HepG2 (cell line): ENCODE measurements around the gene HEATR5B. TPM values are rescaled to one million over a fixed set of nuclear protein-coding genes. Genes with fewer than 3 reads are reported as not detected.

ENCODE experiments used
- ATF5 ChIP-seq: sonication (generic); formaldehyde crosslinking; IDR thresholded peaks from 2 replicates; pipeline ENCODE4 v1.4.0; 2020; ENCODE audit warnings: mild to moderate bottlenecking, low read depth, missing genetic modification reagents
- ATM ChIP-seq: fragments of 450-650 bp; IDR thresholded peaks from 2 replicates; pipeline ENCODE4 v1.7.1; 2017; ENCODE audit warnings: mild to moderate bottlenecking, borderline replicate concordance
- CCDC6 ChIP-seq: sonication (generic); formaldehyde crosslinking; IDR thresholded peaks from 2 replicates; pipeline ENCODE4 v1.8.1; 2022; ENCODE audit warnings: mild to moderate bottlenecking, missing genetic modification reagents, moderate library complexity
- DNMT3B ChIP-seq: conservative IDR thresholded peaks from 2 replicates; pipeline ENCODE4 v1.6.1; 2016; ENCODE audit warnings: missing biosample characterization, control low read depth
- FOXC1 ChIP-seq: sonication (generic); formaldehyde crosslinking; IDR thresholded peaks from 2 replicates; pipeline ENCODE4 v1.8.0; 2022; ENCODE audit warnings: mild to moderate bottlenecking, missing genetic modification reagents, borderline replicate concordance
- HNF1A ChIP-seq, 2 experiments: sonication (generic) in 1 of 2; formaldehyde crosslinking in 1 of 2; IDR thresholded peaks; 2 replicates each; pipeline versions ENCODE4 v1.4.0 to v1.6.1; 2016 to 2020; ENCODE audit warnings: borderline replicate concordance in 1 of 2, low read depth in 1 of 2, mild to moderate bottlenecking in 1 of 2, missing genetic modification reagents in 1 of 2
- HOXA9 ChIP-seq: sonication (generic); formaldehyde crosslinking; IDR thresholded peaks from 2 replicates; pipeline ENCODE4 v1.8.1; 2022; ENCODE audit warnings: missing genetic modification reagents, mild to moderate bottlenecking, moderate library complexity, borderline replicate concordance
- MXI1 ChIP-seq: IDR thresholded peaks from 3 replicates; pipeline ENCODE4 v1.6.1; 2012; ENCODE audit warnings: low read depth, low read length, inconsistent platforms, borderline replicate concordance
- NFIB ChIP-seq: sonication (generic); formaldehyde crosslinking; IDR thresholded peaks from 2 replicates; pipeline ENCODE4 v1.9.0; 2021; ENCODE audit warnings: missing genetic modification reagents, mild to moderate bottlenecking, borderline replicate concordance
- PHF5A ChIP-seq: IDR thresholded peaks from one replicate; pipeline ENCODE4 v1.6.1; 2018; ENCODE audit warnings: low read depth, missing genetic modification reagents; ENCODE audit not compliant: unreplicated experiment
- POLR2A ChIP-seq, 2 experiments: IDR thresholded peaks; 2 replicates each; pipeline ENCODE4 v1.6.1; 2011; ENCODE audit warnings: low read depth in 2 of 2, low read length in 2 of 2, mild to moderate bottlenecking in 1 of 2, moderate library complexity in 1 of 2; ENCODE audit not compliant: insufficient read depth in 1 of 2
- SMARCC2 ChIP-seq: fragments of 450-650 bp; IDR thresholded peaks from 2 replicates; pipeline ENCODE4 v1.6.1; 2017; ENCODE audit warnings: antibody characterized with exemption, mild to moderate bottlenecking
- SUZ12 ChIP-seq: fragments of 150-350 bp; IDR thresholded peaks from 2 replicates; pipeline ENCODE4 v1.6.1; 2014; ENCODE audit warnings: low read depth, low read length
- ZBTB2 ChIP-seq: sonication (generic); formaldehyde crosslinking; IDR thresholded peaks from 2 replicates; pipeline ENCODE4 v1.8.0; 2022; ENCODE audit warnings: low read depth, missing genetic modification reagents
- ZBTB25 ChIP-seq: IDR thresholded peaks from 2 replicates; pipeline ENCODE4 v1.6.1; 2018; ENCODE audit warnings: missing genetic modification reagents
- ZBTB7B ChIP-seq: sonication (generic); formaldehyde crosslinking; IDR thresholded peaks from 2 replicates; pipeline ENCODE4 v1.4.0; 2020; ENCODE audit warnings: missing genetic modification reagents
- ZMYM2 ChIP-seq: sonication (generic); formaldehyde crosslinking; IDR thresholded peaks from 2 replicates; pipeline ENCODE4 v1.8.0; 2022; ENCODE audit warnings: mild to moderate bottlenecking, missing genetic modification reagents
- ZNF335 ChIP-seq: sonication (generic); formaldehyde crosslinking; IDR thresholded peaks from 2 replicates; pipeline ENCODE4 v1.4.0; 2020; ENCODE audit warnings: missing genetic modification reagents
- ZNF446 ChIP-seq: sonication (generic); formaldehyde crosslinking; IDR thresholded peaks from 2 replicates; pipeline ENCODE4 v1.5.0; 2020; ENCODE audit warnings: mild to moderate bottlenecking, missing genetic modification reagents
- ZNF777 ChIP-seq: sonication (generic); formaldehyde crosslinking; IDR thresholded peaks from 2 replicates; pipeline ENCODE4 v1.4.0; 2020; ENCODE audit warnings: missing genetic modification reagents
- polyA plus RNA-seq, 8 experiments: library from polyadenylated mRNA; depleted of rRNA in 3 of 8; stranded (reverse) in 7 of 8; unstranded in 1 of 8; fragments of >200 nt; fragmentation: Illumina TruSeq in 4 of 8; extraction: Trizol in 4 of 8; gene quantifications; 2 replicates each; pipeline versions ENCODE4 v1.2.1 to v1.2.3, GENCODE V29; 2011 to 2016; ENCODE audit warnings: low read depth in 4 of 8, missing spikeins in 1 of 8, mixed read lengths in 1 of 8; ENCODE audit not compliant: insufficient read depth in 1 of 8
- total RNA-seq, 5 experiments: library from RNA; depleted of rRNA; stranded (reverse); fragments of >200 nt; fragmentation: Illumina TruSeq; extraction: Trizol; gene quantifications; 2 replicates each; pipeline ENCODE4 v1.2.3, GENCODE V29; 2016; ENCODE audit warnings: low read depth in 1 of 5
- TF ChIP-seq, protein P1 (sequence below): sonication (generic); formaldehyde crosslinking; IDR thresholded peaks from 2 replicates; pipeline ENCODE4 v1.5.1; 2020; ENCODE audit warnings: missing genetic modification reagents, mild to moderate bottlenecking, borderline replicate concordance

Gene HEATR5B
- total and polyA plus RNA-seq, 2 of the 13 experiments (the other 11 are each of a cell fraction or from before 2014, with no cell fraction given): 12.7 to 16.3 TPM

DNA sequence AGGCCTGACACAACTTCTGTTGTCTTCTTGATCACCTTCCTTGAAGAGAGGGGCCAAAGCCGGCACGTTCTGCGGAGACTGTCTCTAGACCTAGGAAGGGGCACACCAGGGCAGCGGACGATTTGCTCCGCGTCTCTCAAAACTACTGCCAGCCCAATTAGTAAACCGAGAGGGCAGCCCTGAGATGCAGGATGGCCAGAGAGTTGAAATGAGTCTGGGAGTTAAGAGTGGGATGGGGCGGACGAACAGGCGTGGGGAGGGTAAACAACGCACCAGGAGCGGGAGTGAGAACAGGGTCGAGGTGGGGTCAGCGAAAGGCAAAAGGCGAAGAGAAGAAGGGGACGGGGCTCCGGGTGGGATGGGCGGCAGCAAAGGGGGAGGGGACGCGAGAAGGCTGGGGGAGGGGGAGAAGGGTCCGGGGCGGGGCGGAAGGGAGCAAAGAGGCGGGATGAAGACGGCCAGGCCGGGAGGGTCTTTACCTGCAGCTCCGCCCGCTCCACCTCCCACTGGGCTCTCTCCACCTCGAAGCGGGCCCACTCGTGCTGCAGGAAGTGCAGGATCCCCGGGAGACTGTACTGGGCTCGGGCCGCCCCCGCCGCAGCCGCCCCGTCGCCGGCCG lies 118.3 kb downstream of the HEATR5B start (continued):
- no peak for TF ChIP-seq ZMYM2 (CRISPR knock-in tag)
- TF ChIP-seq DNMT3B (CRISPR knock-in tag): 0 out of 2 replicates have a peak, but pooled peaks have one; percentile 9
- 0 out of 2 replicates have a peak, but pooled peaks have one; percentile 7 for TF ChIP-seq ZBTB2 (CRISPR knock-in tag)
- TF ChIP-seq SMARCC2: no peak
- TF ChIP-seq HOXA9 (CRISPR knock-in tag): no peak; the same call in 1 of the 2 replicates
- no peak for TF ChIP-seq ATF5
- TF ChIP-seq SUZ12: no peak
- no peak for TF ChIP-seq HNF1A (IDR thresholded peaks at IDR 0.05; ENCODE audit: low read depth)
- TF ChIP-seq HNF1A (CRISPR knock-in tag; IDR thresholded peaks at IDR 0.05; ENCODE audit: borderline replicate concordance): 0 out of 2 replicates have a peak, but pooled peaks have one; percentile 8
- no peak for TF ChIP-seq NFIB (CRISPR knock-in tag)
- no peak for TF ChIP-seq ZNF777 (CRISPR knock-in tag)
- TF ChIP-seq ZNF446: no peak
- TF ChIP-seq FOXC1 (CRISPR knock-in tag): peak; percentile 63; the same call in 1 of the 2 replicates
- TF ChIP-seq MXI1: no peak
- no peak; a peak in 1 of 4 replicates for TF ChIP-seq POLR2A (IDR thresholded peaks at IDR 0.05; ENCODE audit: insufficient read depth in 1 of 2, low read depth in 2 of 2, low read length in 2 of 2)
- no peak for TF ChIP-seq PHF5A
- TF ChIP-seq CCDC6 (CRISPR knock-in tag): 0 out of 2 replicates have a peak, but pooled peaks have one; percentile 8
- peak; percentile 3; the same call in 1 of the 2 replicates for TF ChIP-seq ZNF335 (CRISPR knock-in tag)
- TF ChIP-seq ATM: no peak
- TF ChIP-seq, protein P1, sequence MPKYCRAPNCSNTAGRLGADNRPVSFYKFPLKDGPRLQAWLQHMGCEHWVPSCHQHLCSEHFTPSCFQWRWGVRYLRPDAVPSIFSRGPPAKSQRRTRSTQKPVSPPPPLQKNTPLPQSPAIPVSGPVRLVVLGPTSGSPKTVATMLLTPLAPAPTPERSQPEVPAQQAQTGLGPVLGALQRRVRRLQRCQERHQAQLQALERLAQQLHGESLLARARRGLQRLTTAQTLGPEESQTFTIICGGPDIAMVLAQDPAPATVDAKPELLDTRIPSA (CRISPR knock-in tag): no peak
- TF ChIP-seq ZBTB25: no peak
- TF ChIP-seq ZBTB7B (CRISPR knock-in tag): no peak
